ENCODE measurements around the gene HDHD5.

DNA sequence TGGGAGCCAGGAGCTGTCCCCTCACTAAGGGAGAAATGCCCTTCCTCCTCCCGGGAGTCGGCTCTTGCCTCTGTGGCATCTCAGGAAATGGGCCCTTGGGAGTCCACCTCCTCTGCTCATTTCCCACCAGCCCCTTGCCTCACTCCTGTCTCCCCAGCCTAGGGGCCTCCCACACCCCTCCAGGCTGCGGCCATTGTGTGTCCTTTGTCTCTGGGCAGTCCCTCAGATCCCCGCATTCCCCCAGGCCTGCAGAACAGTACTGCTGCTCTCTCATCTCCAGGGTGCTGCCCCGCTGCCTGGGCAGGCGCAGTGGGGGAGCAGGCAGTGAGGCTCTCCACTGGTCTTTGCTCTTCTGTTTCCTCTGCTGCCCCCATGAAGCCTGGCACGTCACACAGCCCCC, 35.1 kb upstream of the HDHD5 start:
- TF ChIP-seq, protein P1, sequence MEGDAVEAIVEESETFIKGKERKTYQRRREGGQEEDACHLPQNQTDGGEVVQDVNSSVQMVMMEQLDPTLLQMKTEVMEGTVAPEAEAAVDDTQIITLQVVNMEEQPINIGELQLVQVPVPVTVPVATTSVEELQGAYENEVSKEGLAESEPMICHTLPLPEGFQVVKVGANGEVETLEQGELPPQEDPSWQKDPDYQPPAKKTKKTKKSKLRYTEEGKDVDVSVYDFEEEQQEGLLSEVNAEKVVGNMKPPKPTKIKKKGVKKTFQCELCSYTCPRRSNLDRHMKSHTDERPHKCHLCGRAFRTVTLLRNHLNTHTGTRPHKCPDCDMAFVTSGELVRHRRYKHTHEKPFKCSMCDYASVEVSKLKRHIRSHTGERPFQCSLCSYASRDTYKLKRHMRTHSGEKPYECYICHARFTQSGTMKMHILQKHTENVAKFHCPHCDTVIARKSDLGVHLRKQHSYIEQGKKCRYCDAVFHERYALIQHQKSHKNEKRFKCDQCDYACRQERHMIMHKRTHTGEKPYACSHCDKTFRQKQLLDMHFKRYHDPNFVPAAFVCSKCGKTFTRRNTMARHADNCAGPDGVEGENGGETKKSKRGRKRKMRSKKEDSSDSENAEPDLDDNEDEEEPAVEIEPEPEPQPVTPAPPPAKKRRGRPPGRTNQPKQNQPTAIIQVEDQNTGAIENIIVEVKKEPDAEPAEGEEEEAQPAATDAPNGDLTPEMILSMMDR (IDR thresholded peaks at IDR 0.05): no peak
- no peak for TF ChIP-seq POLR2A (IDR thresholded peaks at IDR 0.05)

Measured in right lobe of liver (tissue), 4 donors.